ENCODE measurements around the gene RP9.

Gene RP9

GRCh38 chr7:33061282-33061937 is 47.8 kb downstream of the RP9 start:
- Histone ChIP-seq H3K9ac (ENCODE audit: low read length) (peak overlapping the region; percentile 48), H4K5ac (ENCODE audit: low read length) (no peak overlapping the region), H3K56ac (ENCODE audit: low read length) (no peak overlapping the region), H2BK120ac (ENCODE audit: low read depth, low read length) (no peak overlapping the region), H3K4me2 (ENCODE audit: low read length) (peak overlapping the region; percentile 42), H3K79me2 (ENCODE audit: control insufficient read depth, insufficient read depth, low read length) (peaks cover 29% of the 10 kb centered on the region), H2AK5ac (ENCODE audit: low read length) (no peak overlapping the region), H4K8ac (ENCODE audit: low read depth, low read length) (no peak overlapping the region), H3K4ac (ENCODE audit: low read depth, low read length) (no peak overlapping the region), H3K18ac (ENCODE audit: low read length) (no peak overlapping the region), H3K4me3 (ENCODE audit: low read length) (no peak overlapping the region), H3K23ac (ENCODE audit: low read length) (no peak overlapping the region), H3K27me3 (ENCODE audit: insufficient read depth, low read length, poor library complexity) (no peaks in the 10 kb centered on the region), H2BK5ac (ENCODE audit: low read length) (no peak overlapping the region), H3K79me1 (ENCODE audit: low read length) (peaks cover 8% of the 10 kb centered on the region), H3K4me1 (ENCODE audit: control insufficient read depth, low read depth, low read length) (peaks cover 3% of the 10 kb centered on the region), H2BK15ac (replicated peaks; ENCODE audit: low read depth) (no peak overlapping the region), H3K36me3 (ENCODE audit: control insufficient read depth, insufficient read depth, low read length) (no peaks in the 10 kb centered on the region), H3K27ac (ENCODE audit: low read depth, low read length) (no peak overlapping the region)
- no CpG with 5 or more reads among the region's 8 CpGs for WGBS (ENCODE audit: extremely low coverage, insufficient coverage, low lambda C conversion rate)
- DNase-seq, result no peak

- H4K8ac ChIP-seq (ENCODE audit: low read depth, low read length), result no peak overlapping the region
- no peak overlapping the region for H4K5ac ChIP-seq (ENCODE audit: low read length)
- H2BK120ac ChIP-seq (ENCODE audit: low read depth, low read length), result no peak overlapping the region
- DNase-seq, result no peak
- H3K4me3 ChIP-seq (ENCODE audit: low read length), result no peak overlapping the region
- no peak overlapping the region for H3K9ac ChIP-seq (ENCODE audit: low read length)
- no peak overlapping the region for H3K4ac ChIP-seq (ENCODE audit: low read depth, low read length)
- no peak overlapping the region for H3K4me2 ChIP-seq (ENCODE audit: low read length)
- H3K4me1 ChIP-seq (ENCODE audit: control insufficient read depth, low read depth, low read length), result peaks cover 3% of the 10 kb centered on the region
- H3K27me3 ChIP-seq (ENCODE audit: insufficient read depth, low read length, poor library complexity), result no peaks in the 10 kb centered on the region
- H3K79me1 ChIP-seq (ENCODE audit: low read length), result peaks cover 8% of the 10 kb centered on the region
- H3K27ac ChIP-seq (ENCODE audit: low read depth, low read length), result no peak overlapping the region
- H2BK5ac ChIP-seq (ENCODE audit: low read length), result no peak overlapping the region
- H3K79me2 ChIP-seq (ENCODE audit: control insufficient read depth, insufficient read depth, low read length), result peaks cover 39% of the 10 kb centered on the region
- no peak overlapping the region for H2AK5ac ChIP-seq (ENCODE audit: low read length)
- H3K56ac ChIP-seq (ENCODE audit: low read length), result no peak overlapping the region
- 100% methylated on average over 1 of the region's 4 CpGs for whole genome bisulfite sequencing (ENCODE audit: extremely low coverage, insufficient coverage, low lambda C conversion rate)
- no peak overlapping the region for H3K23ac ChIP-seq (ENCODE audit: low read length)
- no peaks in the 10 kb centered on the region for H3K36me3 ChIP-seq (ENCODE audit: control insufficient read depth, insufficient read depth, low read length)
- H2BK15ac ChIP-seq (replicated peaks; ENCODE audit: low read depth), result no peak overlapping the region
- H3K18ac ChIP-seq (ENCODE audit: low read length), result no peak overlapping the region
Observed at GRCh38 chr7:33059635-33060034, 49.6 kb downstream of the RP9 start.

GRCh38 chr7:33055158-33055557 is 54.0 kb downstream of the RP9 start:
- Histone ChIP-seq H3K23ac (ENCODE audit: low read length) (no peak overlapping the region), H2AK5ac (ENCODE audit: low read length) (no peak overlapping the region), H4K5ac (ENCODE audit: low read length) (no peak overlapping the region), H4K8ac (ENCODE audit: low read depth, low read length) (no peak overlapping the region), H2BK15ac (replicated peaks; ENCODE audit: low read depth) (no peak overlapping the region), H3K4me2 (ENCODE audit: low read length) (no peak overlapping the region), H2BK120ac (ENCODE audit: low read depth, low read length) (no peak overlapping the region), H3K18ac (ENCODE audit: low read length) (no peak overlapping the region), H3K4ac (ENCODE audit: low read depth, low read length) (no peak overlapping the region), H2BK5ac (ENCODE audit: low read length) (no peak overlapping the region), H3K27me3 (ENCODE audit: insufficient read depth, low read length, poor library complexity) (no peaks in the 10 kb centered on the region), H3K56ac (ENCODE audit: low read length) (no peak overlapping the region), H3K4me3 (ENCODE audit: low read length) (no peak overlapping the region), H3K4me1 (ENCODE audit: control insufficient read depth, low read depth, low read length) (no peaks in the 10 kb centered on the region), H3K79me1 (ENCODE audit: low read length) (peaks cover 5% of the 10 kb centered on the region), H3K79me2 (ENCODE audit: control insufficient read depth, insufficient read depth, low read length) (peaks cover 33% of the 10 kb centered on the region), H3K27ac (ENCODE audit: low read depth, low read length) (no peak overlapping the region), H3K36me3 (ENCODE audit: control insufficient read depth, insufficient read depth, low read length) (no peaks in the 10 kb centered on the region), H3K9ac (ENCODE audit: low read length) (no peak overlapping the region)
- DNase-seq, result no peak
- no CpG with 5 or more reads among the region's 5 CpGs for WGBS (ENCODE audit: extremely low coverage, insufficient coverage, low lambda C conversion rate)

- Histone ChIP-seq H3K18ac (ENCODE audit: low read length) (no peak overlapping the region), H3K27ac (ENCODE audit: low read depth, low read length) (no peak overlapping the region), H3K23ac (ENCODE audit: low read length) (no peak overlapping the region), H4K8ac (ENCODE audit: low read depth, low read length) (no peak overlapping the region), H3K36me3 (ENCODE audit: control insufficient read depth, insufficient read depth, low read length) (no peaks in the 10 kb centered on the region), H2BK5ac (ENCODE audit: low read length) (no peak overlapping the region), H2BK120ac (ENCODE audit: low read depth, low read length) (no peak overlapping the region), H4K5ac (ENCODE audit: low read length) (no peak overlapping the region), H3K4ac (ENCODE audit: low read depth, low read length) (no peak overlapping the region), H3K79me2 (ENCODE audit: control insufficient read depth, insufficient read depth, low read length) (peaks cover 30% of the 10 kb centered on the region), H2AK5ac (ENCODE audit: low read length) (no peak overlapping the region), H3K27me3 (ENCODE audit: insufficient read depth, low read length, poor library complexity) (no peaks in the 10 kb centered on the region), H3K9ac (ENCODE audit: low read length) (no peak overlapping the region), H3K4me3 (ENCODE audit: low read length) (no peak overlapping the region), H3K4me2 (ENCODE audit: low read length) (no peak overlapping the region), H3K4me1 (ENCODE audit: control insufficient read depth, low read depth, low read length) (no peaks in the 10 kb centered on the region), H3K56ac (ENCODE audit: low read length) (no peak overlapping the region), H2BK15ac (replicated peaks; ENCODE audit: low read depth) (no peak overlapping the region), H3K79me1 (ENCODE audit: low read length) (peaks cover 2% of the 10 kb centered on the region)
- no CpG with 5 or more reads among the region's 2 CpGs for whole genome bisulfite sequencing (ENCODE audit: extremely low coverage, insufficient coverage, low lambda C conversion rate)
- no peak for DNase-seq
Observed at GRCh38 chr7:33054261-33054964, 54.8 kb downstream of the RP9 start.

GRCh38 chr7:33053721-33054120 is 55.5 kb downstream of the RP9 start:
- peaks cover 27% of the 10 kb centered on the region for H3K79me2 ChIP-seq (ENCODE audit: control insufficient read depth, insufficient read depth, low read length)
- H2AK5ac ChIP-seq (ENCODE audit: low read length), result no peak overlapping the region
- H3K9ac ChIP-seq (ENCODE audit: low read length), result no peak overlapping the region
- no peak overlapping the region for H3K27ac ChIP-seq (ENCODE audit: low read depth, low read length)
- H3K36me3 ChIP-seq (ENCODE audit: control insufficient read depth, insufficient read depth, low read length), result no peaks in the 10 kb centered on the region
- no peak overlapping the region for H3K18ac ChIP-seq (ENCODE audit: low read length)
- no CpG with 5 or more reads among the region's 1 CpG for WGBS (ENCODE audit: extremely low coverage, insufficient coverage, low lambda C conversion rate)
- H3K4ac ChIP-seq (ENCODE audit: low read depth, low read length), result no peak overlapping the region
- no peak overlapping the region for H3K56ac ChIP-seq (ENCODE audit: low read length)
- H3K23ac ChIP-seq (ENCODE audit: low read length), result no peak overlapping the region
- H3K79me1 ChIP-seq (ENCODE audit: low read length), result peaks cover 2% of the 10 kb centered on the region
- no peak overlapping the region for H3K4me2 ChIP-seq (ENCODE audit: low read length)
- no peaks in the 10 kb centered on the region for H3K27me3 ChIP-seq (ENCODE audit: insufficient read depth, low read length, poor library complexity)
- DNase-seq, result no peak
- no peaks in the 10 kb centered on the region for H3K4me1 ChIP-seq (ENCODE audit: control insufficient read depth, low read depth, low read length)
- H2BK15ac ChIP-seq (replicated peaks; ENCODE audit: low read depth), result no peak overlapping the region
- no peak overlapping the region for H3K4me3 ChIP-seq (ENCODE audit: low read length)
- H4K5ac ChIP-seq (ENCODE audit: low read length), result no peak overlapping the region
- H2BK5ac ChIP-seq (ENCODE audit: low read length), result no peak overlapping the region
- H4K8ac ChIP-seq (ENCODE audit: low read depth, low read length), result no peak overlapping the region
- no peak overlapping the region for H2BK120ac ChIP-seq (ENCODE audit: low read depth, low read length)

Data from mesendoderm (in vitro differentiated cells).